ENCODE results near the gene RALGAPB.
"Not testable (repeated sequence)": the region's sequence is repeated elsewhere in the genome, so short reads cannot be mapped to it uniquely, and the experiment has no call there.

Gene RALGAPB

GRCh38 chr20:38428800-38429199, 43.8 kb upstream of the RALGAPB start:
- no peaks in the 10 kb centered on the region for H3K27me3 ChIP-seq (replicated peaks; ENCODE audit: control insufficient read depth, insufficient read depth, low read length)
- DNase-seq (ENCODE audit: extremely low read depth, insufficient read length), result no peak
- H3K4me3 ChIP-seq (replicated peaks; ENCODE audit: low read depth, low read length), result no peak overlapping the region
- H3K36me3 ChIP-seq (ENCODE audit: control insufficient read depth, insufficient read depth, low read length), result peaks cover 80% of the 10 kb centered on the region
- no peak for TF ChIP-seq CTCF (IDR thresholded peaks at IDR 0.05; ENCODE audit: insufficient read depth, low read length, poor library complexity, severe bottlenecking)

- peaks cover 78% of the 10 kb centered on the region for H3K36me3 ChIP-seq (ENCODE audit: control insufficient read depth, insufficient read depth, low read length)
- no peak for DNase-seq (ENCODE audit: extremely low read depth, insufficient read length)
- H3K4me3 ChIP-seq (replicated peaks; ENCODE audit: low read depth, low read length), result no peak overlapping the region
- no peaks in the 10 kb centered on the region for H3K27me3 ChIP-seq (replicated peaks; ENCODE audit: control insufficient read depth, insufficient read depth, low read length)
- no peak for TF ChIP-seq CTCF (IDR thresholded peaks at IDR 0.05; ENCODE audit: insufficient read depth, low read length, poor library complexity, severe bottlenecking)
Measured at GRCh38 chr20:38429301-38429700, 43.3 kb upstream of the RALGAPB start.

- no peak overlapping the region for H3K4me3 ChIP-seq (replicated peaks; ENCODE audit: low read depth, low read length)
- TF ChIP-seq CTCF (IDR thresholded peaks at IDR 0.05; ENCODE audit: insufficient read depth, low read length, poor library complexity, severe bottlenecking), result no peak
- H3K36me3 ChIP-seq (ENCODE audit: control insufficient read depth, insufficient read depth, low read length), result peaks cover 65% of the 10 kb centered on the region
- DNase-seq (ENCODE audit: extremely low read depth, insufficient read length), result no peak
- H3K27me3 ChIP-seq (replicated peaks; ENCODE audit: control insufficient read depth, insufficient read depth, low read length), result no peaks in the 10 kb centered on the region
Measured at GRCh38 chr20:38430679-38431325, 41.8 kb upstream of the RALGAPB start.

DNA sequence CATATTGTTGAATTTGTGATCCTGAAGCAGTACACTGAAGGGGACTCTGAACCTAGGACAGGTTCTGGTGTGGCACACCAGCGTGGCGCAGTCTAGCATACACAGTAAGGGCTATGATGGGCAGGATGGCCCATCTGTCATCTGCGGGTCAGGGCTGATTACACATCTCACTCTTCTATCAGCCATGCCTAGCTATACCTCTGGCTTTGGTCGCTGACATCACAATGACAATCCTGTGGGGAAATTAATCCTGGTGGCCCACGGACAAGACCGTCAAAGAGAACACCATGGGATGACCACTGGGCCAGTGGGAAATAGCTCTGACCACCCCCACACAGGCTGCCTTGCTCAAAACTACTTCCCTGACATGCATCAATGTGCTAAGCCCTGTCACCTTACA, 40.4 kb upstream of the RALGAPB start:
- peaks cover 52% of the 10 kb centered on the region for H3K36me3 ChIP-seq (ENCODE audit: control insufficient read depth, insufficient read depth, low read length)
- no peaks in the 10 kb centered on the region for H3K27me3 ChIP-seq (replicated peaks; ENCODE audit: control insufficient read depth, insufficient read depth, low read length)
- H3K4me3 ChIP-seq (replicated peaks; ENCODE audit: low read depth, low read length), result peak overlapping the region; percentile 4; the same call in 1 of the 2 replicates
- TF ChIP-seq CTCF (IDR thresholded peaks at IDR 0.05; ENCODE audit: insufficient read depth, low read length, poor library complexity, severe bottlenecking), result no peak
- no peak for DNase-seq (ENCODE audit: extremely low read depth, insufficient read length)

DNA sequence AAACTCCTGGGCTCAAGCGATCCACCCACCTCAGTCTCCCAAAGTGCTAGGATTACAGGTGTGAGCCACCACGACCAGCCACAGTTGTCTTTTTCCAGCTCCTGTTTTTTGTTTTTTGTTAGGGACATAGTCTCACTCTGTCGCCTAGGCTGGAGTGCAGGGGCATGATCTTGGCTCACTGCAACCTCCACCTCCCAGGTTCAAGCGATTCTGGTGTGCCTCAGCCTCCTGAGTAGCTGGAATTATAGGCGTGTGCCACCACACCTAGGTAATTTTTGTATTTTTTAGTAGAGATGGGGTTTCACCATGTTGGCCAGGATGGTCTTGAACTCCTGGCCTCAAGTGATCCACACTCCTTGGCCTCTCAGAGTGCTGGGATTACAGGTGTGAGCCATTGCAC, 39.8 kb upstream of the RALGAPB start:
- not testable (repeated sequence) for H3K27me3 ChIP-seq (replicated peaks; ENCODE audit: control insufficient read depth, insufficient read depth, low read length); DNase-seq (ENCODE audit: extremely low read depth, insufficient read length)
- Histone ChIP-seq H3K36me3 (ENCODE audit: control insufficient read depth, insufficient read depth, low read length) (peaks cover 46% of the 10 kb centered on the region), H3K4me3 (replicated peaks; ENCODE audit: low read depth, low read length) (peak overlapping the region; percentile 82)

- no peak for TF ChIP-seq CTCF (IDR thresholded peaks at IDR 0.05; ENCODE audit: insufficient read depth, low read length, poor library complexity, severe bottlenecking)
- no peak for DNase-seq (ENCODE audit: extremely low read depth, insufficient read length)
- peak overlapping the region; percentile 82 for H3K4me3 ChIP-seq (replicated peaks; ENCODE audit: low read depth, low read length)
- no peaks in the 10 kb centered on the region for H3K27me3 ChIP-seq (replicated peaks; ENCODE audit: control insufficient read depth, insufficient read depth, low read length)
- H3K36me3 ChIP-seq (ENCODE audit: control insufficient read depth, insufficient read depth, low read length), result peaks cover 41% of the 10 kb centered on the region
Measured at GRCh38 chr20:38433304-38433972, 39.2 kb upstream of the RALGAPB start.

All from GM06990 (cell line).